NCI-H1105 (cell line): ENCODE results near the gene LIMA1.
"Not testable (repeated sequence)": the region's sequence is repeated elsewhere in the genome, so short reads cannot be mapped to it uniquely, and the experiment has no call there.

Experiments
- DNase-seq: peaks from one replicate; lab custom pipeline; 2025; lab: John Stamatoyannopoulos, UW

The LIMA1 gene

GRCh38 chr12:50247665-50248064 is 35.7 kb downstream of the LIMA1 start:
- not testable (repeated sequence) for DNase-seq

- no peak for DNase-seq
Measured at GRCh38 chr12:50246873-50247612, 36.3 kb downstream of the LIMA1 start.

DNA sequence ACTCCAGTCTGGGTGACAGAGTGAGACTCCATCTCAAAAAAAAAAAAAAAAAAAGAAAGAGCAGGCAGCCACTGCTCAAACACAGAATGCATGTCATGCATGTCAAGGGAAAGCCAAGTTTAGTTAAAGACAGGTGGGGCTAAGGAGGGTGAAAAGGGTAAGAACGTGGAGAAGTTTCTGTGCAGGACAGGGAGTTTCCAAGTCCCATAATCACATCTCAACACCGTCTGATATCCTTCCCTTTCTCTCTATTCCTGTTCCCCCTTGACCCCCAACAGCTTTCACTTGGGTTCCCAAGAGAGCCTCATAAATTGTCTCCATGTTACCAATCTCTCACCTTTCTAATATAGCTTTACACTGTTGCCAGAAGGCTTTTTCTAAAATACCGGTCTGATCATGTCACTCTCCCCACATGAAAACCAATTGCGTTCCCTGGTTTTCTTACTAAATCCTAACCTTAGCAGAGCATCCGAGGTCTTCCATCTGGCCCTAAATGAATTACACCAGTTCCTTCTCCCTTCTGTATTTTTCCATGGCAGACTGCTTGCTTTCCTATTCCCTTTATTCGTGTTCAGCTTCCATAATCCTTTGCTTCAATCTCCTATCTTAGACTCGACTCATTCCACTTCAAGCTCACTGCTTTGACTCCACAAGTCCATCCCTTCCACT is 37.0 kb downstream of the LIMA1 start:
- no peak for DNase-seq

- DNase-seq: no peak
Measured at GRCh38 chr12:50243507-50243906, 39.8 kb downstream of the LIMA1 start.

GRCh38 chr12:50242751-50243191 is 40.5 kb downstream of the LIMA1 start:
- no peak for DNase-seq

DNA sequence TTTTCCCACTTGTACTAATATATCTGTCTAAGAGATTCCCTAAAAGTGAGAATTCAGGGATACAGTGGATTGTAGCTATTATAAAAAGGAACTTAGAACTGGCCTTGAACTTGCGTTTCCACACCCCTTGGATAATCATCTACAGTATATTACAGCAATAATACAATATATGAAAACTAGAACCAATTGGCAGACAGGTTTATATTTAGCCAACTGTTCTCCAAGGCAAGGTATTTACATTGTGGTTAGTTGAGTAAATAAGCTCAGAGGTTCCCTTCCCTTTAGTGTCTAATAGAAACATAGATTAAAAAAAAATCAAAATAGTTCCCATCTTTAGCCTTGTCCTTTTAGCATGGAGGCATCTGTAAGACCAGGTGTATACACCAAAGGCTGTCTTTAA is 42.1 kb downstream of the LIMA1 start:
- DNase-seq: no peak

DNA sequence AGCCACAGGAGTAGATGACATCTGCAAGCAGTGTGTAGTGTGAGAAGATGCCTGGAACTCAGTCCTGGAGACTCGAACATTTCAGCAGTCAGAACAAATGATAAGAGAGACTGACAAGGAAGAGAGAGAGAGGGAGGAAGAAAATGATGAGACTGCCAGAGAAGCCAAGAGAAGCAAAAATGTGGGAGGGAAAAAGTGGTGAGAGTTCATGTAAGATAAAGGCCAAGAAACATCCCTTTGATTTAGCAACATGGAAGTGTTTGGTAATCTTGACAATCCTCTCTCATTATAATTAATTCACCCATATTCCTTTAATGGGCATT is 42.6 kb downstream of the LIMA1 start:
- no peak for DNase-seq

GRCh38 chr12:50240096-50240791 is 43.1 kb downstream of the LIMA1 start:
- no peak for DNase-seq

DNA sequence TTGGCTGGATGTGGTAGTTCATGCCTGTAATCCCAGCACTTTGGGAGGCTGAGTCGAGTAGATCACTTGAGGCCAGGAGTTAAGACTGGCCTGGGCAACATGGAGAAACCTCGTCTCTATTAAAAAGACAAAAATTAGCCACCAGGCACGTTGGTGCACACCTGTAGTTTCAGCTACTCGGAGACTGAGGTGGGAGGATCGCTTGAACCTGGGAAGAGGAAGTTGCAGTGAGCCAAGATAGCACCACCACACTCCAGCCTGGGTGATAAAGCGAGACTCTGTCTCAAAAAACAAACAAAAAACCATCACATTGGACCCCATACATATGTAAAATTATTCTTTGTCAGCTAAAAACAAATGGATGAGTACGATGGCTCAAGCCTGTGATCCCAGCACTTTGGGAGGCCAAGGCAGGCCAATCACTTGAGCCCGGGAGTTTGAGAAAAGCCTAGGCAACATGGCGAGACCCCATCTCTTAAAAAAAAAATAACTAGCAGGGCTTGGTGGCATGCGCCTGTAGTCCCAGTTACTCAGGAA is 43.9 kb downstream of the LIMA1 start:
- DNase-seq: no peak

GRCh38 chr12:50234347-50234746 is 49.0 kb downstream of the LIMA1 start:
- no peak for DNase-seq

DNA sequence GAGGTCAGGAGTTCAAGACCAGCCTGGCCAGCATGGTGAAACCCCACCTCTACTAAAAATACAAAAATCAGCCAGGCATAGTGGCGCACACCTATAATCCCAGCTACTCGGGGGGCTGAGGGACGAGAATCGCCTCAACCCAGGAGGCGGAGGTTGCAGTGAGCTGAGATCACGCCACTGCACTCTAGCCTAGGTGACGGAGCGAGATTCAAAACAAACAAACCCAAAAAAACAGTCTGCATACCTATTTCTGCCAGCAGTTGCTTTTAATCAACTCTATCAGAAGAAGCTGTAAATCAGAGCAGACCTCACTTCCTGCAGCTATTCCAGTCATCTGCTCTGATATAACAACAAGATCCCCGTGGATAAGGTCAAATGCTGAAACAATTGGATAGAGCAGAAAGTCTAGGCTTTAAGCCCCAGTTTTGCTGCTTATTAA is 50.5 kb downstream of the LIMA1 start:
- DNase-seq: no peak

DNA sequence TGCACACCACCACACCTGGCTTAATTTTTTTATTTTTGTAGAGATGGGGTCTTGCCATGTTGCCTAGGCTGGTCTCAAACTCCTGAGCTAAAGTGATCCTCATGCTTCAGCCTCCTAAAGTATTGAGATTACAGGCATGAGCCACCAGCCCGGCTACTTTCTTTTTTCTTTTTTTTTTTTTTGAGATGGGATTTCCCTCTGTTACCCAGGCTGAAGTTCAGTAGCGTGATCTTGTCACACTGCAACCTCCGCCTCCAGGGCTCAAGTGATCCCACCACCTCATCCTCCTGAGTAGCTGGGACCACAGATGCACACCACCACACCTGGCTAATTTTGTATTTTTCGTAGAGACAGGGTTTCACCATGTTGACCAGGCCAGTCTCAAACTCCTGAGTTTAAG is 51.1 kb downstream of the LIMA1 start:
- no peak for DNase-seq

- DNase-seq: no peak
Measured at GRCh38 chr12:50231346-50231745, 52.0 kb downstream of the LIMA1 start.

DNA sequence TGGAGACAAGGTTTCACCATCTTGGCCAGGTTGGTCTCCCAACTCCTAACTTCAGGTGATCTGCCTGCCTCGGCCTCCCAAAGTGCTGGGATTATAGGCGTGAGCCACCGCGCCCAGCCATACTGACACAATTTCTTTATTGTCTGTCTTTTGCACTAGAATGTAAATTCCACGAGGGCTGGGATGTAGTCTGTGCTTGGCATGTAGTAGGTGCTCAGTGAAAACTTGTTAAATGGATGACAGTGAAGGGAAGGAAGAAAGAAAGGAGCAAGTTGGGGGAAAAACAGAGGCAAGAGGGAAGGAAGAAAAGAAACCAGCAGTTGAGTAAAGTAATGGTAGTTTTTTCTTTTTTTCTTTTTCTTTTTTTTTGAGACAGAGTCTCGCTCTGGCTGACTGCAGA is 53.1 kb downstream of the LIMA1 start:
- DNase-seq: no peak

- DNase-seq: no peak
Measured at GRCh38 chr12:50224026-50224692, 59.2 kb downstream of the LIMA1 start.

DNA sequence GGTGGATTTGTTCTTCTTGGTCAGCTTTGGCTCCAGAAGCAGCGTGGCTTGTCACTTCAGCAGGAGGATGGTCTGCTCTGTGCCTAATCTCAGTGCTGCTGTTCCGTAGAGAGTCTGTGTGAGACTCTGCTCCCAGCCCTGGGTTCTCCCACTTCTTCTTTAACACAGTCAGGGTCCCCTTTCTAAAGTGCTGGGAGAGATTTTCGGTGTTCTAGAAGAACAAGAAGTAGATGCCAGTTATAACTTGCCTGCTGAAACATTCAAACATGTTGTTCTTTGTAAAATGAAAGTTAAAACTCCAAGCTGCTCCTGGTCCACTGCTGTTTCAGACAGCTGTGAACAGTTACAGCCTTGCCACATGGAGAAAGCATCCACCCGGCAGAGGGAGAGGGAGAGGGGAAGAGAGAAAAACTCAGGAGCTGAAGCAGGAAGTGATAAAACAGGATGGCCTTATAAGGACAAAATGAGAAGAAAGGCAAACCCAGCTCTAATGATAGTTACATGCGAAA is 61.0 kb downstream of the LIMA1 start:
- DNase-seq: no peak

- DNase-seq: no peak
Measured at GRCh38 chr12:50221228-50222008, 61.9 kb downstream of the LIMA1 start.

DNA sequence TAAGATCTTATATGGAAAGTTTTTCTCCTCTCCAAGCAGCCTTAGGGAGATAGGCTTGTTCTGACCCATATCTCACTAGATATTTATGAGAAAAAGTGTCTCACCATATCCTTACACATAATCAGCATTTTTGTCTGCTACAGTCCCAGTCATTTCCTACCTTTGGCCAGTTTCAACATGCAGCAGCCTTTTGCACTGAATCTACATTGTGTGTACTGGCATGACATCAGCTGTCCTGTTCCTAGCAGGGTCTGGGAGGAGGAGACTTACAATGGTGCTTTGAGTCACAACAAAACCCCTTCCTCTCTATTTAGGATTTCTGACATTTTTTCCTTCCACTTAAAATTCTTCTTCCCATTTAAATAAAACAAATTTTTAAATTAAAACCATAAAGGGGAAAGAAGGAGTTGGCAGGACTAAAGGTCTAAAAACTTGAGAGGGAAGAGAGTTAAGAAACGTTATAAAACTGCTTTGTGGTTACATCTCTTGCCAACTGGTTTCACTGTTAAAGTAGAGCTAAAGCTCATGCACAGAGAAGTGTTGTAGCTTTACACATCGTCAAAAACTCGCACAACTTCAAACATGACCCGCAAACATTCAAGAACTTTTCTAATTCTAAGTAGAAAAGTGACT is 62.8 kb downstream of the LIMA1 start:
- DNase-seq: no peak

GRCh38 chr12:50219544-50219943 is 63.8 kb downstream of the LIMA1 start:
- no peak for DNase-seq

GRCh38 chr12:50219001-50219400 is 64.3 kb downstream of the LIMA1 start:
- not testable (repeated sequence) for DNase-seq

GRCh38 chr12:50218386-50218785 is 64.9 kb downstream of the LIMA1 start:
- DNase-seq: no peak
